Bronchial epithelial cell (primary cell): ENCODE results near the gene DGKZ. TPM values are rescaled to one million over a fixed set of nuclear protein-coding genes. Genes with fewer than 3 reads are reported as not detected.

Experiments used
- DNase-seq: peaks from one replicate; pipeline ENCODE4 v3.0.0-alpha.2; 2010; ENCODE audit warnings: low read depth
- FAIRE-seq: peaks from 2 replicates; lab custom pipeline; 2011; peaks lifted over from hg19 to GRCh38; lab: Jason Lieb, UNC
- H3K27me3 ChIP-seq: 2 replicates; pipeline ENCODE4 v1.5.1; 2011; ENCODE audit warnings: low read length; ENCODE audit not compliant: control insufficient read depth, insufficient read depth
- H3K36me3 ChIP-seq: 2 replicates; pipeline ENCODE4 v1.5.1; 2011; ENCODE audit warnings: low read length; ENCODE audit not compliant: control insufficient read depth, insufficient read depth
- H3K4me3 ChIP-seq: 2 replicates; pipeline ENCODE4 v1.5.1; 2011; ENCODE audit warnings: mild to moderate bottlenecking, low read depth, low read length, control low read depth
- CTCF ChIP-seq: IDR thresholded peaks from 2 replicates; pipeline ENCODE4 v1.5.1; 2011; ENCODE audit warnings: mild to moderate bottlenecking, moderate library complexity, low read length, control low read depth, inconsistent platforms; ENCODE audit not compliant: insufficient read depth, severe bottlenecking
- total RNA-seq: library from RNA; depleted of rRNA; stranded (reverse); fragments of >200 nt; gene quantifications from 2 replicates; pipeline ENCODE4 v1.2.1, GENCODE V29; 2014

The DGKZ gene
- total RNA-seq, 1 donor from 2014 or later, result 30.5 TPM

- DNase-seq (peak; percentile 88), FAIRE-seq (no peak)
- peak overlapping the region; percentile 41 for H3K4me3 ChIP-seq
- peak; percentile 47 for TF ChIP-seq CTCF
- no peaks in the 10 kb centered on the region for H3K27me3 ChIP-seq
- H3K36me3 ChIP-seq, result peaks cover 1% of the 10 kb centered on the region
Observed at GRCh38 chr11:46345131-46345597, 2.1 kb upstream of the DGKZ start.

DNA sequence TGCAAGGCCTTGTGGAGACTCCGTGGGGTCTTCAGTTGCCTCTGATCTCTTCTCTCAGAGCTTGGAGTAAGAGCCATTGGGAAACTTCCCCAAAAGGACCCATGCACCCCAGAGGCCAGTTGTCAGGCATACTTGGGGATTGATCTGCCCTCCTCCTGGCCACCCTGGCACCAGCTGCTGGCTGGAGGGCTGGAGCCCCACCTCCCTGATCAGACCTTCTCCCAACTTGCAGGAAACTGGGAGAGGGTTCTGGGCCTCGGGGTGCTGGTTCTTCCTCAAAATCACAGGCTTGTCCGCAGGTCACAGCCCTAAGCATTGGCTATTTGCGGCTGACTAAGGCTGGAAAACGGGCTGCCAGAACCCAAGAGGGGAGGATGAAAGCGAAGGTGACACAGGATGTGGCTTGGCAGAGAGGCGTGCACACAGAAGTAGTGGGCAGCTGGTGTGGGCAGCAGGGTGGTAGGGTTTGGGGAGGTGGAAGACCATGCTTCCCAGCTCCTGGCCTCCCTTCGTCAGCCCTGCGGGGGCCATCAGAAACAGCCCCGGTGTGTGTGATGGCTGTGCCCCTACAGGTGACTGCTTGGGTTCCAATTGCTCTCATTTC, 1.3 kb upstream of the DGKZ start:
- Histone ChIP-seq H3K27me3 (no peaks in the 10 kb centered on the region), H3K4me3 (peak overlapping the region; percentile 41), H3K36me3 (peaks cover 1% of the 10 kb centered on the region)
- no peak for TF ChIP-seq CTCF
- DNase-seq (no peak), FAIRE-seq (no peak)

DNA sequence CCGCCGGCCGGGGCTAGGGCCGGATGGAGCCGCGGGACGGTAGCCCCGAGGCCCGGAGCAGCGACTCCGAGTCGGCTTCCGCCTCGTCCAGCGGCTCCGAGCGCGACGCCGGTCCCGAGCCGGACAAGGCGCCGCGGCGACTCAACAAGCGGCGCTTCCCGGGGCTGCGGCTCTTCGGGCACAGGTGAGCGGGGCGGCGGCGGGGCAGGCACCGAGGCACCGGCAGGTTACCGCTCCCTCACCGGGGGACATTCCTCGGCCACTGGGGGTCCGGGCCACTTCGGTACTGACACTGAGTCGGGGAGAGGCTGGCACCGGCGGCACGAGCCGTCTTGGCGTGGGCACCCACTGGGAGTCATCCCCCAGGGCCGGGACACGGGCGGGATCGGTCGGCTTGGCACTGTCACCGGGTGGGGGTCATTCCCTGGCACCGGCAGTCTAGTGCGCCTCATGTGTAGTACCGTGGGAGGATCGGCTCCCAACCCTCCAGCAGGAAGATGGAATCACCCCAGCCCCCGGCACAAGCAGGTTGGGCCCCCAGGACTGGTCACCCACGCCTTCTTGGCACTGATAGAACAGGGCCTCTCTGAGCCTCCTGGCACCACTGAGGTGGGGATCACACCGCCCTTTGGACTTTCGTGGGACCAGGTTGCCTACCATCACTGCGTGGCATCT, 511 bp downstream of the DGKZ start:
- Histone ChIP-seq H3K27me3 (no peaks in the 10 kb centered on the region), H3K36me3 (peaks cover 1% of the 10 kb centered on the region), H3K4me3 (peak overlapping the region; percentile 82)
- no peak for DNase-seq
- FAIRE-seq, result no peak
- TF ChIP-seq CTCF, result no peak

DNA sequence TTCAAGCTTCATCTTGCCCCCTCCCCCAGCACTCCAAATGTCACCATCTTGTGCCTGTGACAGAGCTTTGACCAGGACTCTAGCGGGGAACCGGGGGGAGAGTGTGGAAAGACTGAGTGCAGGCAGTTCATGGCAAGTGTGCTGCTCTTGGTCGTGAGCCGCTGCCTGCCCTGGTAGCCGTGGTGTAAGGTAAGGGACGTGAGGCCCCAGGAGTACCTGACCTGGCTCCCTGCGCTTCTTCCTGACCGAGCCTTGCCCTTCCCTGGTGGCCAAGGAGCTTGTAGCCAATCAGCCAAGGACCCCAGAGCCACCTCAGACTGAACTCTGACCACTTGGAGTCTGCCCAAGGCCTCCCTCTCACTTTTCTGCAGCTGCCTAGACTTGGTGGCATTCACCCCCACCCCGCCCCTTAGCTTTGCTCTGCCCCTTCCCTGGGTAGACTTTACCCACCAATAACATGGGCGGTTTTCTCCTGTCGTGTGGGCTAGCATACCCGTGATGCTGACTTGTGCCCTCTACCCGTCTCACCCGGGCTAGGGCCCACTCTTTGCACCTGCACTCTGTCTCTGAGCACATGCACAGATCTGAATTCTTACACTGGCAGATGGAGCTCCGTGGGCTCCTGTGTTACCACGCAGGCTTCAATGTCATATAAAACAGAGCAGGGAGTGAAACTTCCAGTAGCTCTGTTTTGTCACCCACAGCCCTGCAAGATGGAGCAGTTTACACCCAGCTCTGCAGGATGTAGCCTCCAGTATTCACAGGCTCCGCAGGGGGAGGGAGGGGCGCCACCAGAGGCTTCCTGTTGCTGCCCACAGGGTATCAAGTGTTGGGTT, 1.5 kb downstream of the DGKZ start:
- H3K4me3 ChIP-seq, result peak overlapping the region; percentile 82
- TF ChIP-seq CTCF, result no peak
- FAIRE-seq, result no peak

GRCh38 chr11:46350695-46351094, 3.4 kb downstream of the DGKZ start:
- FAIRE-seq (no peak), DNase-seq (no peak)
- TF ChIP-seq CTCF, result no peak
- Histone ChIP-seq H3K4me3 (no peak overlapping the region), H3K27me3 (no peaks in the 10 kb centered on the region), H3K36me3 (peaks cover 1% of the 10 kb centered on the region)

More for the DNA sequence above, 1.5 kb downstream of the DGKZ start:
- H3K36me3 ChIP-seq, result peaks cover 1% of the 10 kb centered on the region
- H3K27me3 ChIP-seq, result no peaks in the 10 kb centered on the region
- DNase-seq, result no peak
